ENCODE results near the gene ZNF687. TPM values are rescaled to one million over a fixed set of nuclear protein-coding genes. Genes with fewer than 3 reads are reported as not detected.

Gene ZNF687
- total RNA-seq, 1 experiment from 2014 or later: 33.3 TPM

DNA sequence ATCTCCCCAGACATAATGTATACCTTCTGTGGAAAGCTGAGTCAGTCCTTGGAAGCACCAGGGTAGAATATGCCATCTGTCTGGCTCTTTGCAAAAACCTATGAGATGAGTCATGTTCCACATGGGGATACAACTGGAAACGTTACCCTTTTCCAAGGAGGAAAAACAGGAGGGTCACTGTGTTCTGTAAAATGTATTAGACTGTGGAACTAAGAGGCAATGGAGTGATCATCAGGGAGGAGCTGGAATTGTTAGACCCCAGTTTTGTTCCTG is 43.7 kb upstream of the ZNF687 start:
- Histone ChIP-seq H3K27me3 (ENCODE audit: control insufficient read depth, insufficient read depth, low read length) (no peaks in the 10 kb centered on the region), H3K4me1 (ENCODE audit: control insufficient read depth, insufficient read depth, low read length) (no peaks in the 10 kb centered on the region), H3K9me3 (ENCODE audit: control insufficient read depth, insufficient read depth, low read depth, low read length) (no peaks in the 10 kb centered on the region), H3K36me3 (ENCODE audit: control insufficient read depth, insufficient read depth, low read length) (peaks cover 45% of the 10 kb centered on the region), H3K27ac (ENCODE audit: low read length) (no peak overlapping the region), H3K4me3 (ENCODE audit: low read depth in 2 of 2, low read length in 2 of 2) (no peak overlapping the region)
- DNase-seq (ENCODE audit: low read depth, low spot score) (no peak), ATAC-seq (no peak)
- no TSS peak for BruUV-seq (replicated peaks)
- intact Hi-C loops (cut with micrococcal nuclease; ENCODE audit: unreplicated experiment) (no loop called here), in situ Hi-C loops (cut with HindIII; ENCODE audit: low pct_unique_long_range_greater_than_20kb, low sequenced_read_pairs) (no loop called here)
- TF ChIP-seq TCF7L2 (IDR thresholded peaks at IDR 0.05; ENCODE audit: low read depth, low read length) (no peak), SIN3A (IDR thresholded peaks at IDR 0.05; ENCODE audit: borderline replicate concordance, insufficient read depth, low read depth, low read length) (no peak), CTCF (IDR thresholded peaks at IDR 0.05) (no peak), POLR2AphosphoS5 (IDR thresholded peaks at IDR 0.05; ENCODE audit: low read depth, low read length) (no peak)
- TF ChIP-seq, protein P1, sequence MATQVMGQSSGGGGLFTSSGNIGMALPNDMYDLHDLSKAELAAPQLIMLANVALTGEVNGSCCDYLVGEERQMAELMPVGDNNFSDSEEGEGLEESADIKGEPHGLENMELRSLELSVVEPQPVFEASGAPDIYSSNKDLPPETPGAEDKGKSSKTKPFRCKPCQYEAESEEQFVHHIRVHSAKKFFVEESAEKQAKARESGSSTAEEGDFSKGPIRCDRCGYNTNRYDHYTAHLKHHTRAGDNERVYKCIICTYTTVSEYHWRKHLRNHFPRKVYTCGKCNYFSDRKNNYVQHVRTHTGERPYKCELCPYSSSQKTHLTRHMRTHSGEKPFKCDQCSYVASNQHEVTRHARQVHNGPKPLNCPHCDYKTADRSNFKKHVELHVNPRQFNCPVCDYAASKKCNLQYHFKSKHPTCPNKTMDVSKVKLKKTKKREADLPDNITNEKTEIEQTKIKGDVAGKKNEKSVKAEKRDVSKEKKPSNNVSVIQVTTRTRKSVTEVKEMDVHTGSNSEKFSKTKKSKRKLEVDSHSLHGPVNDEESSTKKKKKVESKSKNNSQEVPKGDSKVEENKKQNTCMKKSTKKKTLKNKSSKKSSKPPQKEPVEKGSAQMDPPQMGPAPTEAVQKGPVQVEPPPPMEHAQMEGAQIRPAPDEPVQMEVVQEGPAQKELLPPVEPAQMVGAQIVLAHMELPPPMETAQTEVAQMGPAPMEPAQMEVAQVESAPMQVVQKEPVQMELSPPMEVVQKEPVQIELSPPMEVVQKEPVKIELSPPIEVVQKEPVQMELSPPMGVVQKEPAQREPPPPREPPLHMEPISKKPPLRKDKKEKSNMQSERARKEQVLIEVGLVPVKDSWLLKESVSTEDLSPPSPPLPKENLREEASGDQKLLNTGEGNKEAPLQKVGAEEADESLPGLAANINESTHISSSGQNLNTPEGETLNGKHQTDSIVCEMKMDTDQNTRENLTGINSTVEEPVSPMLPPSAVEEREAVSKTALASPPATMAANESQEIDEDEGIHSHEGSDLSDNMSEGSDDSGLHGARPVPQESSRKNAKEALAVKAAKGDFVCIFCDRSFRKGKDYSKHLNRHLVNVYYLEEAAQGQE (IDR thresholded peaks at IDR 0.05; ENCODE audit: insufficient read depth in 1 of 2, low read depth in 2 of 2, low read length in 1 of 2): no peak
- CTCF ChIA-PET: no interaction called here
- POLR2A ChIA-PET: no interaction called here

GRCh38 chr1:151242442-151242841 is 39.7 kb upstream of the ZNF687 start:
- Histone ChIP-seq H3K4me3 (ENCODE audit: low read depth in 2 of 2, low read length in 2 of 2) (no peak overlapping the region), H3K27me3 (ENCODE audit: control insufficient read depth, insufficient read depth, low read length) (no peaks in the 10 kb centered on the region), H3K27ac (ENCODE audit: low read length) (no peak overlapping the region), H3K9me3 (ENCODE audit: control insufficient read depth, insufficient read depth, low read depth, low read length) (no peaks in the 10 kb centered on the region), H3K4me1 (ENCODE audit: control insufficient read depth, insufficient read depth, low read length) (no peaks in the 10 kb centered on the region), H3K36me3 (ENCODE audit: control insufficient read depth, insufficient read depth, low read length) (peaks cover 45% of the 10 kb centered on the region)
- no TSS peak for BruUV-seq (replicated peaks)
- CTCF ChIA-PET: interaction anchor here (0.5 kb wide), 1 partner anchor 591 kb away, joined by 5 read pairs; no protein-coding TSS in a partner anchor
- DNase-seq (ENCODE audit: low read depth, low spot score): no peak
- in situ Hi-C loops (cut with HindIII; ENCODE audit: low pct_unique_long_range_greater_than_20kb, low sequenced_read_pairs) (no loop called here), intact Hi-C loops (cut with micrococcal nuclease; ENCODE audit: unreplicated experiment) (no loop called here)
- ATAC-seq: no peak
- POLR2A ChIA-PET: interaction anchor here (0.5 to 0.6 kb wide), 2 partner anchors 13 to 143 kb away, joined by 4 read pairs; no protein-coding TSS in a partner anchor
- no peak for TF ChIP-seq POLR2AphosphoS5 (IDR thresholded peaks at IDR 0.05; ENCODE audit: low read depth, low read length)
- TF ChIP-seq, protein P1 (IDR thresholded peaks at IDR 0.05; ENCODE audit: insufficient read depth in 1 of 2, low read depth in 2 of 2, low read length in 1 of 2): no peak
- TF ChIP-seq TCF7L2 (IDR thresholded peaks at IDR 0.05; ENCODE audit: low read depth, low read length): no peak
- no peak for TF ChIP-seq CTCF (IDR thresholded peaks at IDR 0.05)
- no peak for TF ChIP-seq SIN3A (IDR thresholded peaks at IDR 0.05; ENCODE audit: borderline replicate concordance, insufficient read depth, low read depth, low read length)

All from Panc1 (cell line).